DLD1 (cell line): ENCODE data around the gene LY6G6C.

Source experiments
- in situ Hi-C: cut with HindIII; loops from 2 replicates; pipeline ENCODE4 v1.10.0; 2017; ENCODE audit warnings: low sequenced_read_pairs

The LY6G6C gene

DNA sequence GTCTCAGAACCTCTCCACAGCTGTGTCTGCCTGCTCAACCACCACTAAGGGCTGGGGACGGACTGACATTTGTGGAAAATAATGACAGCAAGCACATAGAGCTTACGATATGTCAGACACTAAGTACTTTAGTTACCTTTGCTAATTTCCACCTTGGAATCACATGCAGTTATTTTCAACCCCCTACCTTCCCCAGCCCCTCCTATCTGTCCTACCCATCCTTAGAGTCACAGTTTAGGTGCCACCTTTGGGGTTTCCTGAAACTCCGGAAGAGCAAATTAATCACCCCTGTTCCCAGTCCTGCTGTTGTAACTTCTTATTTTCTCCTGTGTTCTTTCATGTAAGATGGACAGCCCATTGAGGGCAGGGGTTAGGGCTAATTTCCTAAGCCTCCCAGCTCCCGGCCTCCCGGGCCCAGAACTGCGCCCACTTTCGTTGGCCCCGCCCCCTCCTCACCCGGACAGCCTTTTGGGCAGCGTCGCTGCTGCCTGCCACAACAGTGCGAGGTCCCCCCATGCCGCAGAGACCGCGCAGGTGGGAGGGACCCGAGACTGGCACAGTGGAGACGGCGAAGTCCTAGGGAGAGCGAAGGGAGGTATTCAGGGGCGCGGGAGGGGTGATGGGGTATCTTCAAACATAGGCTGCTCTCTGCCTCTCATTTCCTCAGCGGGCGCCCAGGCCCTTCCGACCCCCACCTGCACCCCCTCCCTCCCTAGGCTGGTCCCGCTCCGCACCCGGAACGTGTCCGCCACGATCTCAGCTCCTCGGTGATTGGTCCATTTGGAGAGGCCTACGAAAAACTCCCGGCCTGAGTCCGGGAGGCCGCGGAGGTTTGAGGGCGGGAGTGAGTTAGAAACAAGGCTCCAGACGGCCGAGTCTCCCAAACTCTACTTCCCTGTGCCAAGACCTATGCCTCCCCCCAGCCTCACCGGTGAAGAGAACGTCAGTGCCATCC lies 6.4 kb upstream of the LY6G6C start:
- in situ Hi-C loops = no loop called here

DNA sequence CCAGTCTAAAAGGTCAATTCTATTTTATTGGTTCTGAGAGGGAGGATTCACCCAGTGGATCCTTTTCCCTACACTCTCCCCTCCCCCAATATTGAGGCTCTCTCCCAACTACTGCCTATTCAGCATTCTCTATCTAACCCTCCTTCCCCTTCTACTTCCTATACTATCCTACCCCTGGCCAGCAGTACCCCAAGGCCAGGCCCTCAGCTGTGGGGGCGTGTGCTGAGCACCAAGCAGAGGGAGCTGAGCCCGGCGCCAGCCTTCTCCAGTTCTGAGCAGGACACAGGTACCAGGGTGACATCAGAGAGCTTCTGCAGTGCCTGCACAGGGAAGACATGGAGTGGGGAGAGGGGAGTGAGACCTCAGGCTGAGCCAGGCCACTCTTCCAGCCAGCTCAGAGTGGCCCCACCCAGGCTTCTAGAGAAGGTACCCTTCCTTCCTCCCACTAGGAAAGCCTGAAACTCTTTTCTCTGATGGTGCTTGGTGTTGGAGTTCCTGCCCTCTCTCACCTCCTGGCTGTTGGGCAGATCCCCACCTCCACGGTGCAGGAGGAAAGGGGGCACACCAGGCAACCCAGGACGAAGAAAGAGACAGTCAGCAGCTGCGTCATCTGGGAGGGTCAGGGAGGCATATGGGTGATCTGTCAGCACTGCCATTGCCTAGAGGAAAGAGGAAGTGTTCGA lies 5.6 kb upstream of the LY6G6C start:
- in situ Hi-C loops = no loop called here

DNA sequence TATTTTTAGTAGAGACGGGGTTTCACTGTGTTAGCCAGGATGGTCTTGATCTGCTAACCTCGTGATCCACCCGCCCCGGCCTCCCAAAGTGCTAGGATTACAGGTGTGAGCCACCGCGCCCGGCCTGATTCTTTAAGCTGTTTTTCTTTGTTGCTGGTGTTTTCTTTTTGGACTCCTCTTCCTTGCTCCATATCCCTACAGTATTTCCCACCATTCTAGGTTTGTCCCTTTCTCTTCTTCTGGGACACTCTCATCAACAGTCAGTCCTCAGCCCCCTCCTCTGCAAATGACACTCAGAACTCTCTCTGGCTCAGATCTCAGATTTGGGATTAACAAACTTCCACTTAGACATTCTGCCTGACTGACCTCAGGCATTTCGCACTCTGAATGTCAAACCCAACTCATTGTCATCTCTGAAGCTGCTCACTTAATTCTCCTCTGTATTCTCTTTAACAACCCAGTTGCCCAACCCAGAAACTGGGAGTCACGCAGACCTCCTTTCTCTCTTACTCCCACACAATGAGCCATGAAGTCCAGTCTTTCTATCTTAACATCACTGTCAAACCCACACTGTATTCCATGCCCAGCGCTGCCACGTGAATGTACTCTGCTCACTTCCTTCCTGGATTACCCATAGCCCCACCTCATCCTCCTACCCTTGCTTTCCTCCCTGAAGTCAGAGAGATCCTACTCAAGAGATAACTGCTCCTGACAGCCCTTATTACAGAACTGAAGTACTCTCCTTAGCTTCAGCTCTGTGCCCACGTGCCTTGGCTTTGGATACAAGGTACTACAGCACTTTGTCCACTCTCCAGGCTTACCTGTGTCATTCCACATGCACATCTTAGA lies 4.2 kb upstream of the LY6G6C start:
- in situ Hi-C loops = no loop called here

- in situ Hi-C loops = no loop called here
Measured at GRCh38 chr6:31723980-31724691, 2.6 kb upstream of the LY6G6C start.

- in situ Hi-C loops = no loop called here
Measured at GRCh38 chr6:31723245-31723979, 1.9 kb upstream of the LY6G6C start, which contains the start of gene MPIG6B. Gene MPIG6B, plus strand, starts transcription at chr6:31723373. Its CDS starts 11 bp downstream, at chr6:31723384.

DNA sequence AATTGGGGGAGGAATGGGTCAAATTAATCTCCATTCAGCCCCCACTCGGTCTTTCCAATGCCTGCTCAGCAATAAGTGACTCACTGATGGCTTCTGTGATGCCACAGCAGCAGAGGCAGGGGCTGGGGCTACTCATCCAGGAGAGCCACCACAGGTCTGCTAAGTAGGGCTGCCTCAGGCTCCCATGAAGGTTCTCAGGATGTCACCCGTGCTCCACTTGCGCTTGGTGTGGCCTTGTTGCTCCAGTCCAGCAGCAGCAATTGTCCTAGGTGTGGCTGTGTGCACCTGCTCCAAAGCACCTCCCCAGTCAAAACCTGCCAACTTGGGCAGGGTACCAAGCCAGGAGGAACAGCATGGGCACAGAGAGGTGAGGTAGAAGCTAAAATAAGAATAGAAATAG lies 627 bp upstream of the LY6G6C start:
- in situ Hi-C loops = no loop called here

DNA sequence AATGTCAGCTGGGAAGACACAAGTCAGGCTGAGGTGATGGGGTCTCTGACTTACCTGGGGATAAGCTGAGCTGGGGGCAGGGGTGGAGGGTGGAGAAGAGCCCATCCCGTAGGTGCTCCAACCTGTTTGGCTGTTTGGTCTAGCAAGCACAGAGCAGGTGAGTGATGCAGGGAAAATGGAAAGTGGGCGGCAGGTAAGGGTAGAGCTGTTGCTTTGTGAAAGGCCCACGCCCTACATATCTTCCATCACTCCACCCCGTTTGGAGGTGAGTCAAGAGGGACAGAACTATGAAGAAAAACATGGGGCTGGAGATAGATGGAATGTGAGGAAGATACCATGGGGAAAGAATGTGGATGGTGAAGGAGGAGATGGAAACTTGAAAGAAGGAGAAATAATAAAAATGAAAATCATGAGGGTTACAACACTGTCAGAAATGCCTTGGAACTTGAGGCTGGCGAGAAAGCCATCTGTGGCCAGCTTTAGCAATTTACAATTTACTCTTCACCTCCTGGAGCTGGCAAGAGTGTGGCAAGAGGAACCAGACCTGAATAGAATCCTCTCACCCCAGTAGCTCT lies 1.3 kb downstream of the LY6G6C start:
- in situ Hi-C loops = no loop called here

DNA sequence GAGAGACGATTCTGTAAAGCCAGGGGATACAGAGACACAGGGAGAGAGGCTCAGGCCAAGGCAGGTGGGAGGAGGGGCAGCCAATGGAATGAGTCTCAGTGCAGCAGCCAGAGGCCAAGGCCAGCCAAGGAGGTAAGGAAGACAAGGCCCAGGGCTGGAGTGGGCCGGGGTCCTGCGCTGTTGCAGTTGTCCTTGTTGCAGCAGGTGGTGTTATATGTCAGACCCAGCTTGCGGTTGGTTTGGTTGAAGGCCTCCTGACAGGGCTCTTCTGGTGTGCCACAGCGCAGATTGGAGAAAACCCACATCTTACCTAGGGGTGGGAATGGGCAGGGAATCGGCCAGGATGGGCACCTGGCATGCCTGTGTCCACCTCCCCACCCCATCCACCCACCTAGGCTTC lies 2.5 kb downstream of the LY6G6C start:
- in situ Hi-C loops = no loop called here

- in situ Hi-C loops = no loop called here
Measured at GRCh38 chr6:31718265-31718664, 3.3 kb downstream of the LY6G6C start.

- in situ Hi-C loops = no loop called here
Measured at GRCh38 chr6:31717499-31718222, 3.9 kb downstream of the LY6G6C start.

- in situ Hi-C loops = no loop called here
Measured at GRCh38 chr6:31715022-31715958, 6.3 kb downstream of the LY6G6C start, which contains the start of gene LY6G6D. Gene LY6G6D, plus strand, starts transcription at chr6:31715348. Its CDS starts 8 bp downstream, at chr6:31715356.

- in situ Hi-C loops = no loop called here
Measured at GRCh38 chr6:31713991-31714684, 7.4 kb downstream of the LY6G6C start.

GRCh38 chr6:31713465-31713864 lies 8.1 kb downstream of the LY6G6C start:
- in situ Hi-C loops = no loop called here

DNA sequence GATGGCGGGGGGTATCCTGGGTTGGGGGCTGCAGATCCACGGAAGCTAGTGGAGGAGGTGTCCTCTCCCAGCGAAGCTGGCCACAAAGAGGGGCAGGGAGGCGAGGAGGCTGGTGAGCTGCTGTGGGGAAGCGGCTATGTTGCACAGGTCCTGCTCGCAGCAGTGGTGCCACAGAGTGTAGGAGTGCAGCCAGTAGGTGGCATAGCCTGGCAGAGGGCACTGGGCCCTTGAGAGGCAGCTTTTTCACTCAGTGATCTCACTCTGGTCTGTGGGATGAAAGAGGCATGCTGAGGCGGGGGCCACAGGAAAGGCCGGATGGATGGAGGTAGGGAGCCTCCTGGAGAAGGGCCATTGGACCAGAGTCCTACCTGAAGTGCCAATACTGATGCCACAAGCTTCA lies 9.2 kb downstream of the LY6G6C start:
- in situ Hi-C loops = no loop called here

DNA sequence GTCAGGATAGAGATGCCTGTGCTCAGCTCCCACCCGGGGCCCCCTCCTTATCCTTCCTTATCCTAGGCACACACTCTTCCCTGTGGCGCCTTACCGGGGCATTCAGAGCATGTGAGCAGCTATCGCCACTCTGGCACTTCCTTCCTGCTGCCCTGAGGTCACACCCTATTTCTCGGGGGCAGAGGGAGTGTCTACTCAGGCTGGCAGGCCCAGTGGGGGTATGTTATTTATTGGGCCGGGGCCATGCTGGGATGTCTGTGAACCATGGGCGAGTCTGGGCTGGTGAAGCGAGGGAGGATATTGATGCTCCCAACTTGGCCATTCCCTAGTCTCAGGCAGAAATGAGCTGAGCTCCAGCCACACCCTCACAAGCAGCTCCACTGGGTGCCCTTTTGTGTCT lies 10.3 kb downstream of the LY6G6C start:
- in situ Hi-C loops = no loop called here

DNA sequence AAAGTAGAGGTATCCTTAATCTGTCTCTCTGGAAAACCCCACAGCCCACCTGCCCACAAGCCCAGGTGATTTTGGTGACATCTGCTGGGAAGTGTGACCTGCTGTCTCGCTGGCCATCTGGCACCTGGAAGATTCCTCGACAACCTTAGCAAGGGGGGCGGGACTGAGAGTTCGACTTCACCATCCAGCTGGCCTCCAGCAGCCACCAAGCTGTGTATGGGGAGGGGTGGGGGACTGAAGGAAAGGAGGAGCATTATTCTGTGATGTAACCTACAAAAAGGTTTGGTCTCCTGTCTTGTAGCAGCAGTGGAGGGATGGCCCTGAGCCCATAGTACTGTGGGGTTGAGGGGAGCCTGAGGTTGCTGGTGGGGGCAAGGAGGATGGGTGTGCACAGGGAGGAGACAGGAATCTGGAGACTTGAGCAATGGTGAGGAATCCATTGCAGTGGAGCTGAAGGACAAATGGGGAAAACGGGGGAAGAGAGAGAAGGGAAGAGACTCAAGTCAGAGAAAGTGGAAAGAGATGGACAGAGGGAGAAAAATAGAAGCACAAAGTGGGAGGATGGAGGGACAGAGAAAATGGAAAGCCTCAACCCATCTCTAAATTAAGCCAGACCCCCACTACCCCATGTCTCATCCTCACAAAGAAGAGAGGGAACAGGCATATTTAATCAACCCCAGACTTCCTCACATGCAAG lies 10.9 kb downstream of the LY6G6C start:
- in situ Hi-C loops = no loop called here
